GM19395 (cell line): ENCODE measurements around the gene VAV3.
"Not testable (repeated sequence)": the region's sequence is repeated elsewhere in the genome, so short reads cannot be mapped to it uniquely, and the experiment has no call there.

Source experiments
- ATAC-seq: cut with Tn5 transposase; IDR thresholded peaks from one replicate; pipeline ENCODE4 v1.9.1; 2021; ENCODE audit warnings: mild to moderate bottlenecking, moderate library complexity; ENCODE audit not compliant: unreplicated experiment

Gene VAV3, protein sequence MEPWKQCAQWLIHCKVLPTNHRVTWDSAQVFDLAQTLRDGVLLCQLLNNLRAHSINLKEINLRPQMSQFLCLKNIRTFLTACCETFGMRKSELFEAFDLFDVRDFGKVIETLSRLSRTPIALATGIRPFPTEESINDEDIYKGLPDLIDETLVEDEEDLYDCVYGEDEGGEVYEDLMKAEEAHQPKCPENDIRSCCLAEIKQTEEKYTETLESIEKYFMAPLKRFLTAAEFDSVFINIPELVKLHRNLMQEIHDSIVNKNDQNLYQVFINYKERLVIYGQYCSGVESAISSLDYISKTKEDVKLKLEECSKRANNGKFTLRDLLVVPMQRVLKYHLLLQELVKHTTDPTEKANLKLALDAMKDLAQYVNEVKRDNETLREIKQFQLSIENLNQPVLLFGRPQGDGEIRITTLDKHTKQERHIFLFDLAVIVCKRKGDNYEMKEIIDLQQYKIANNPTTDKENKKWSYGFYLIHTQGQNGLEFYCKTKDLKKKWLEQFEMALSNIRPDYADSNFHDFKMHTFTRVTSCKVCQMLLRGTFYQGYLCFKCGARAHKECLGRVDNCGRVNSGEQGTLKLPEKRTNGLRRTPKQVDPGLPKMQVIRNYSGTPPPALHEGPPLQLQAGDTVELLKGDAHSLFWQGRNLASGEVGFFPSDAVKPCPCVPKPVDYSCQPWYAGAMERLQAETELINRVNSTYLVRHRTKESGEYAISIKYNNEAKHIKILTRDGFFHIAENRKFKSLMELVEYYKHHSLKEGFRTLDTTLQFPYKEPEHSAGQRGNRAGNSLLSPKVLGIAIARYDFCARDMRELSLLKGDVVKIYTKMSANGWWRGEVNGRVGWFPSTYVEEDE

DNA sequence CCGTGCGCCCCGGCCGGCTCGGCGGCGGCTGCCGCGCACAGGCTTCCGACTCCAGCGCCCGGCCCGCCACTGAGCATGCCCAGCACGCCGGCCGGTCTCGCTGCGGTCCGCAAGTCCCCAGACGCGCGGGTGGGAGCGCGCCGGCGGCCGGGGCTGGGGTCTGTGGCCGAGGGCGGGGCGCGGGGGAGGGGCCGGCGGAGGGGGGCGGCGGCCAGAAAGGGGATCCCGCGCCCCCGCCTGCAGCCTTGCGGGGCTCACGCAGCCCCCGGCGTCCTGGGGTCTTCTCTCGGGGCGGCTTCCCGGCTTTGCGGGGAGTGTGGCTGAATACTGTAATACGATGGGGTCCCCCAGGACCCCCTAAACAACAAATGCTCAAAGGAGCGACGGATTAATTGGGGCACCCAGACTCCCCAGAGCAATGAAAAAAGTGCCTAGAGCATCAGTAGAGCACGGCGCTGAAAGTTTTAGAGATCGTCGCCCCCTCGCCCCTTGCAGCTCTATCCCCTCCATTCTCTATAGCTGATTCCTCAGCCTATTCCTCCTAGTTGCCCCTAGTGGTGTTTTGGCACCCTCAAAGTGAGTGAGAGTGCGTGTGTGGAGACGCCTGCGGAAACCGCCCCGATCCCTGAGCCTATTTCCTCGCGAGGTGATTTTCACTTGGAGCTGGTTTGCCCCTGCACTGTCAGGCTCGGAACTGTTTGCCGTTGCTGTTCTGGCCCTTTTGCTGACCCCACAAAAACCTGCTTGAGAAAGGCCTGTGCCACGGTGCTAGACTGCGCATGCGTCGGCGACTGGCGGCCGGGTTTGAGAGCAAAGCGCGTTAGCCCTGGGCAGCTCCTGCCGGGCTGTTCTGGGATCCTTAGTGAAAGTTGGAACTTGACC, at the start of gene VAV3:
Gene VAV3, minus strand, starts transcription at position 71 of the 882 bp plus-strand sequence. CDS start 311 bp downstream, outside the sequence.
- ATAC-seq = no peak

DNA sequence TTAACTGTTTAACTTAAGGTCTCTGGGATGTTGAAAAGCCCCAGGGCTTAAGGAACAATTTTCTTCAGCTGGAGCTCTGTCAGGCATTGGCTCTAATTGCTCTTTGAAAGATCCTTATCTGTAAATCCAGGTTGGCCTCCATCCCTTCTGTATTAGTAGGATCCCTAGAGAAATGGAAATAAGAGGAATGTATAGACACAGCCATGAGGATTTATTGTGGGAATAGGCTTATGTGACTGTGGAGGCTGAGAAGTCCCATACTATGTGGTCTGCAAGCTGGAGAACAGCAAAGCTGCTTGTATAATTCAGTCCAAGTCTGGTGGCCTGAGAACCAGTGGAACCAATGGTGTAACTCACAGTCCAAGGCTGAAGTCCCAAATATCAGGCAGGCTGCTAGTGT, 47.6 kb upstream of the VAV3 start:
- no peak for ATAC-seq

DNA sequence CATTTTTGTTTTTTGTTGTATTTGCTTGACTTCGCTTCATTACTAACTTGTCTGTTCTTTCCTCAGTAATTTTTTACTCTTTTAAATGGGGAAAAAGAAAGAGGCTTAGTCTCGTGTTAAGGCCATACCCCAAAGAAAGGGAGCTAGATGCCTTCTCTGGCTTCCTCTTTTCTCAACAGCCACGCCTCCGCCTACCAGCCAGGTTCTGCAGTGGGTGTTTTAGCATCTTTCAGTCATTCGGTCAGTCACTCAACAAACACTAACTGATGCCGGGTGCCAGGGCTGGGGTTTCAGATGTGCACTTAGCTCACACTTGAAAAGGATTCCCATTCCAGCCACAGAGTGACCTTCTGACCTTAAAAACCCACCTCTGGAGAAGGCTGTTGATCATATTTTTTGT, 46.3 kb upstream of the VAV3 start:
- no peak for ATAC-seq

DNA sequence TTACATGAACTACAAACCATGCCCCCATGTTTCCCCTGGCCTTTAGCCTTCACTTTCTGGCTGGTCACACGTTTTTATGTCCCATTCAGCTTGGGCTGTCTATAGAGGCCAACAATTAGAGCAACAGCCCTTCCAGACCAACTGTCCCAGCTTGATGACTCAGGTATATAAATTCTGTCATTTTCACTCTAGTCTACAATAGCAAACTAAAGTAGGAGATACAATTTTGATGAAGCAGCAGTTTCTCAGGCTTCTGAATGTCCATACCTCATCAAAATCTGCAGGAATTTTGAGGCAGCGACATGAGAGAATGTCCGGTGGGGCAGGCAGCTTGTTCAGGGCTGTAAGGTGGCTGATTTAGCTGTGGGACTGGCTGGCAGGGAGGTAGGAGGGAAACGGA, 45.6 kb upstream of the VAV3 start:
- no peak for ATAC-seq

DNA sequence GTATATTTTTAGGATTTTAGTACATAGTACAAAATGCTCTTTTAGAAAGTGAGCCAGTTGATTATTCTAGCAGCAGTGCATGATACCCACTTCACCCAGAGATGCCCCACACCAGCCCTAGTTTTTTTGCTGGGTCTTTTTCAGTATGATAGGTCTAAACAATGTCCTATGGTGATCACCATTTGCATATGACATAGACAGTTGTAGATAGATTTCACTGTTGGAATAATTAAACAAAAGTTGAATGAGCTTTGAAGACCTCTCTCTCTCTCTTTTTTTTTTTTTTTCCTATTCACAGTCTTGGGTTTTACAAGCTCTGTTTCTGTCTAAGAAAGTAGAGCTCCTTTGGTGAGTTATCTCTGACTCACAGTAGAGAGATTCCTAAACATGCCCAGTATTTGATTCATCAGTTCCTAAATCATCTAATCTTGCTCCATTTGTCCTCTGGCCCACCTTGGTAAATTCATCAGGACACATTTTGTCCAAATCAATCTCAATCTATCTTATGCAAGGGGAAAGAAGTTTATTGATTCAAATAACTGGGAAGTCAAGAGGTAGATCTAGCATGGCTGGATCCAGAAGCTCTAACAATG, 44.7 kb upstream of the VAV3 start:
- ATAC-seq = no peak

DNA sequence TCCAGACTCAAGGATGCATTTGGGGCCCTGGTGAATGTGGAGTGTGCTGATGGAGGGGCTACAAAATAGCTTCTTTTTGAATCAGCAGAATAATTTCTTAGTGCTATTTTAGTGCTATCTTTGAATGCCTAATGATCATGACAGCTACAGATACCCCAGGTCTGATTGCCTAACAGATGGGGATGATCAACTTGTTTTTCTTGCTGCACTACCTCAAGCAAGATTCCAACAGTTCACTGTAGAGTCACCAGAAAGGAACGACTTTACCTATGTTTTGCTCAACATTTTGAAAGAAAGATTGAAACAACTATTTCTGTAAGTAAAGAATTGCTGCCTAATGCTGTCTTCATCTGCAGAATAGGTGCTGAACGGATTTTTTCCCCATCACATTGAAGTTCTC, 42.6 kb upstream of the VAV3 start:
- ATAC-seq = no peak

DNA sequence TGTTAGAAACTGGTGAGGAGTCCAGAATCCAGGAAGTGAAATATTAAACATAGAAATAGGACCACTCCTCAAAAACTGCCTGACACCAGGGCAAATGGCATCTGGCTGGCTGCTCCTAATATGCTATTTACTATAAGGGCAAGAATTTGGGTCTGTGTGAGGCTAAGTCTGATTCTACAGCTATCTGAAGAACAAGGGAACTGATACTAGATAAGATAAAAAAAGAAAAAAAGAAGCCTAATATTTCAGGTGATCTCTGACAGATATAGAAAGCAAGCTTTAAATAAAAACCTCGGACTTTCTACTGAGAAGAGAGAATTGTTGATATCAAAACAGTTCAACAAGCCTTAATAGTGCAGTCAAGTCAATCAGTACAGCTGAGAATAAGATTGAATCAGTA, 42.1 kb upstream of the VAV3 start:
- no peak for ATAC-seq

DNA sequence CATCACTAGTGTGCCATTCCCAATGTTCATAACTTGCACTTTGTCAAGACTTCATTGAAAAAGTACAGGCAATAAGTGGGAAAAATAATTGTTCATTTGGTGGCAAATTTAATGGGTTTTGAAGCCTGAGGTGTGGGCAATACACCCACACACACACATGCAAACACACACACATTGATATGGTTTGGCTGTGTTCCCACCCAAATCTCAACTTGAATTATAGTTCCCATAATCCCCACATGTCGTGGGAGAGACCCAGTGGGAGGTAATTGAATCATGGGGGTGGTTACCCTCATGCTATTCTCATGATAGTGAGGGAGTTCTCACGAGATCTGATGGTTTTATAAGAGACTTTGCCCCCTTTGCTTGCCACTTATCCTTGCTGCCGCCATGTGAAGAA, 39.9 kb upstream of the VAV3 start:
- not testable (repeated sequence) for ATAC-seq

DNA sequence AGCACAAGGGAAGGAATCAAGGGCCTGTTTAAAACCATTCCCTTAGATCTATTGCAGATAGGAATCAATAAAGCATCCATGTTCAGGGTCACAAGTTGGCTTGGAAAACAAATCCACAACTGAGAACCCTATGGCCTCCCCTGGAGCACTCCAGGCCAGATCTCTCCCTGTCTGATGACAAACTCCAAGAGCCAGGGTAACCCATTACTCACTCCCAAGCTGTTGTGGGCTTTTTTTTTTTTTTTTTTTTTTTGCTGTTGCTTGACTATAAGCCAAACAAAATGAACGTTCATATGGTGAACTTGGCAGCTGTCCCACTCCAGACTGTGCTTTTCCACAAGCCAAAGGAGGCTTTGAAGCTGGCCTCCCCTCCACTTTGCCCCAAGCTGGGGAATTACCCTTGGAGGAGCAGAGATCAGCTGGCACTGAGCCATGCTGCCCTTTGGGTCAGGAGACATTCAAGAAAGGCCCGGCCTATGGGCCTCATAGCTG, 35.7 kb upstream of the VAV3 start:
- ATAC-seq = no peak

DNA sequence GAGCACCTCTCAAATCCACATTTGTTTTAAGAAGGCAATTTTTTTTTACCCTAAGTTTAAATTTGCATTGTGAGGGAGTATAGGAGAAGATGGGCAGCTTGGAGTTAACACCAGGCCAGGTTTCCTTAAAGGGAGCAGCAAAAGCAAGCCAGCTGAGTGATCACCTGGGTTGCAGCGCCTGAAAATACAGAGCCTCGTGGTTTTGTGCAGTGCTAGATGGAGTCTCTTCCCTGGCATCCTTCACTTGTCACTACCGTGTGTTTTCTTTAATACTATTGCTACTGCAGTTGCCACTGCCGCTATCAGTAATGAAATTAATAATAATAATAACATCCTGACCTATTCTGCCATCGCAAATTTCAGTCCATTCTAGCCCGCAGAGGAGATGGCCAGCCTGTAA, 35.2 kb upstream of the VAV3 start:
- ATAC-seq = no peak

DNA sequence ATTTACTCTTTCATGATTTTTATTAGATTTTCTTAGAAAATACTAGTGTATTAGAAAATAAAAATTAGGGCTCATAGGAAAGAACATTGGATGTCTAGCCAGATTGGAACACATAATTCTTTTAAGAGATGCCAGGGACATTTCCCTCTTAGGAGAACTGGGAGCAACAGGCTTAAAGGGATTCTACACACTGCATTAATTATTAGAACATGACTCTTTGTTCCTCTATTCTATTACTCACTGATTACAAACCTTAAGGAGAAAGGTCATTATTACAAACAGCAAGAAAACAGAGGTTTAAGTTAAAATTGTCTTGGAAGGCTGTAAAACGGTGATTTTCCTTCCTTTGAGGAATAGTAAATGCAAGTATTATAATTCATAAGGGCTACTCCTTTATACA, 32.9 kb upstream of the VAV3 start:
- ATAC-seq = no peak

DNA sequence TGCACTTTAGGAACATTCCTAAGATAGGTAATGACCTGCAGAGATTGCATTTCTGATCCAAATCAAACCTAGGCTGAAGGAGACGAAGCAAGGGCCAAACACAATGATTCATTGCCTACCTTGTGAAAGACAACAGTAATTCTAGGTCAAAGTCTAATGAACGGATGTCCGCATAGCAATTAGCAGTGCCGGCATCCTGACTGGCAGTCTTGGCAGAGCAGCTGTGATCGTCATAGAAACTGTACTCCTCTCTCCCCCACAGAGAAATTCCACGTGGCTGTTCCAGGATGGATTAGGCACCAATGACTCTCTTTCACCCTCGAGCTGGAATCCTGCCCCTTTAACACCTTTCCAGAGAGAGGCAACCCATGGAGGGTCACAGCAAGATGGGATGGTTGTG, 28.9 kb upstream of the VAV3 start:
- ATAC-seq = no peak

DNA sequence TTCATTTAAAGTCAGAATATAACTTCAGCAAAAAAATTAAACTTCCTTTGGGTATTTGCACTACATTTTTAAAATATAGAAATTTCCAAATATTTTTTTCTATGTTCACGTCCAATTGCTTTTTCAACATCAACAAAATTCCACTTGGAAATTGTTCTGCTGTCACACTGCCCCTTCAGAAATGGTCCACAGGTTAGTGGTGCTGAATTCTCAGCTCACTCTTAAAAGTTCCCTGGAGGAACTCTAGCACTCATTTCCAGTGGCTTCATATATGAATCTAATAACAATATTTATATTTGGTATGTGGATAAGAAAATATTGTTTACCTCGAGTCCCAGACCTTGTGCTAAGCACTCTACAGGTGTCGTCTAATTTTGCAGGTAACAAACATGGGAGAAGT, 27.4 kb upstream of the VAV3 start:
- ATAC-seq = no peak

DNA sequence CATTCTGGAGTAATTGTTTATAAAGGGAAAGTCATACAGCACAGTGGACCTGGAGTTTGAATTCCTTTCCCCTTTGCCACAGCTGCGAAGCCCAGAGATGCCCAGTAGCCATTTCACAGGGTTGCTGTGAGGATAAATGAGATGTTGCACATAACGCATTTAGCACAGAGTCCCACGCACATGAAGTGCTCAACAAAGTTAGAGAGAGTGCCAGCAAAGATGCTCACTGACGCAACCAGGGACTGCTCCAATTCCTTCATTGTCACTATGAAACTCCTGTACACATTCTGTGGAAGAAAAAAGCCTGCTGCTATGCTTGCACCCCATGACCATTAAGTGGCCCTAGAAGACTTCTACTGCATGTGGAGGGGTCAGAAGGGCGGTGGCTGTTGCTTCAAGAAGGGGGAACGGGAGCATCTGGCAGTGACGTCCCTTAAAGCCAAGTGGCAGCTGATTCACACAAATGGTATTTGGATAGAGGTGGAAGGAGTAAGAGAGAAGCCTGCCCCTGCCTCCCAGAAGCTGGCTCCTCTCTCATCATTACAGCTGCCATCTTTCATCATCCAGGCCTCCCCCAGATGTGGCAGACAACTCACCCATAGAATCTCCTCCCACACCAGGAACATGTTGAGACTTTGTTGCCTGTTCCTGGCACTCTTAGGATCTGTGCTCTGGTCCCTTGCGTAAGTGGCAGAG, 26.5 kb upstream of the VAV3 start:
- ATAC-seq = no peak

DNA sequence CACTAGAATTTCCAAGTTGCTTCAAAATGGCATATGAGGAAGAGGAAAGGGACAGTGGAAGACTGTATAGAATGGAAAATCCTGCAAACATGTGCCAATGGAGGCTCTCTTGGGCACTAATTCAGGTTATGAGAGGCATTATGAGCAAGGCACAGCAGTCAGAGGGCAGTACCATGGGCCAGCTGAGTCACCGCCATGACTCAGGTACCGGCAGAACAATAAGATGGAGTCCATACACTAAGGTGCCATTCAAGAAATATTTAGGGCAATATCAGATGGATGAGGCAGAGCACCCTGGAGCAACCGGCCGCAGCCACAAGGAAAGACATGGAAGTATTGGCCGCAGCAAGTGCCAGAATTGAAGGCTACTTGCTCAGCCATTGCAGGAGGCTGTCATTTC, 25.6 kb upstream of the VAV3 start:
- no peak for ATAC-seq

DNA sequence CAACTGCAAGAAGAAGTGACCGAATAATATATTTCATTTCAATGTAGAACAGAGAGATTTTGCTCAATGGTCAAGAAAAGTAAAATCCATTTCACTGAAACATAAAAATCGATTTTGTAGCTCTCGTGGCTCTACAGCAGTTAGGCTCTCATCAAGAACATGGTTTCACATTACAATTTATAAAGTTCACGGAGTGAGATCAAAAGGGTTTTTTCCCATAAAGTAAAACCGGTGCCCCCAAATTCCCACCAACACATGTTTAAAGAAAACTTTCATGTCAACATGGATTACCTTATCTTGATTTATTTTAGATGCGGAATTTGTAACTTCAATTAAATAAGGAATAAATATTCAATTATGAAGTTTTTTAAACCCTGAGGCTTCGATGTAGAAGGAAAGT, 16.3 kb upstream of the VAV3 start:
- no peak for ATAC-seq

DNA sequence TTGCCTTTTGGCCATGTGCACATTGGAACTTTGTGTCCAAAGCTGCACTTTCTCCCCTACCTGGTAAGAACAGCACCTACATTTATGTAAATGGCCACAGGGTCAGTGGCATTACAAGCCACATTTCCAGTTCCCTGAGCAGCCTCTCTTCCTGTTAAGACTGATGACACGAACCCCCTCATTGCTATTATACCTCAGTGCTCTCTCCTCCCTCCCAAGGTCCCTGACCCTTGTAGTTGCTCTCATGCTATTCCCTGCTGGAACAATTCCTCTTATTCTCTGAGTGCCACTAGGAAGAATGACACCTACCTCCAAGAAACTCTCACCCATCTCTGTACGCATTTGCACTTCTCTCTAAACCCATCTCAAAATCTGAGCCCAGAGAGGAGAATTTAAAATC, 14.9 kb upstream of the VAV3 start:
- ATAC-seq = no peak

DNA sequence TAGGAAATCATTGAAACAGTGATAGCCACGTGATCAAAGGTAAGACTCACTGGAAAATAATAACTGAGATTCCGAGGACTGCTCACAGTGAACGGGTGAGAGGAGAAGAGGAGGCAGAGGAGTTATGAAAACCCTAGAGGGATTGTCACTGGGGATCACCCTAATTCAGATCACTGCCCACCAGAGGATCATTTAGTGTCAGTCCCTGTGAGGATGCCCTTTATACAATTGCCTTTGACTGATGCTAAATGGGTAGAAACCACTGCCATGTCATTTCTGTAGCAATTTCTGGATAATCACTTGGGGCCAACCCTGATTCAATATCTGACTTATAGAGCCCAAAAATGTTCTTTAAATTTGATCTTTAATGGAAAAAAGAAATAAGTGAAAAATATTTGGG, 14.1 kb upstream of the VAV3 start:
- ATAC-seq = no peak

DNA sequence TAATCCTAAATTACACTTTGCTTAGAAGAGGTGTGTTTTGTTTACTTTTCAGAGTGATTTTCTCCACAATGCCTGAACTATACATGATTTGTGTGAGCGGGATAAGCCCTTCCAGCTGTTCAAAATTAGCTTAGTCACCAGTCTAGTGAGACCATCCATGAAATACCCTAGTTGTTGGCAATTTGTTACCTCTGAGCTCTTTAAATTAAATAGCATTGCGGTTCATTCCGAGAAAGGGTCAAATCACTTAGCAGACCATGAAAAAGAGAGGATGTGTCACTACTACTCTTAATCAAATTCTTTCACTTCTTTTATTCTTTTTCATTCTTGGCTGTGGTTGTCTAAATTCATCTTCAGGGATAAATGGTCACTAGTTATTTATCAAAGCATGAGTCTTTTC, 11.9 kb upstream of the VAV3 start:
- ATAC-seq = no peak

DNA sequence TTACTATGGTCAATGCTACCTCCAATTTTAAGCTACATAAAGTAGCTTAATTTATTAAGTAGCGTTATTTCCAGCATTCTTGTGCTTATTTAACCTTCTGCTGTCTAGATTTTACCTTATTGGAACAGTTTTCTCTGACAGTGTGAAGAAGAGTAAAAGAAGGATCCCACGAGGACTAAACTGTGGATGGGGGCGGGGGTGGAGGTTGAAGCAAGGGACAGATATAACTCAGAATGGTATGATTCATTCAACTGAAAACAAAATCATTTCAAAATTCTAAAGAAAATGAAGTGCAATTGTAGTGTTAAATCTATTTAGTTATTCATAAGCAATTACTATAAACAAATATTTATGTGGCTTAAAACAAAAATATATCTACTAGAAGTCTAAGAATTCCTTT, 11.5 kb upstream of the VAV3 start:
- no peak for ATAC-seq
